SK-N-SH (cell line): ENCODE data around the gene TMED6.

Experiments
- EP300 ChIP-seq, 2 experiments: IDR thresholded peaks; 2 replicates each; pipeline versions ENCODE4 v1.4.0 to v1.6.1; 2012; ENCODE audit warnings: borderline replicate concordance in 1 of 2, low read depth in 1 of 2, low read length in 1 of 2
- GATA2 ChIP-seq: sonication (generic); formaldehyde crosslinking; IDR thresholded peaks from 2 replicates; pipeline ENCODE4 v1.5.0; 2020; ENCODE audit warnings: mild to moderate bottlenecking, missing genetic modification reagents
- JUND ChIP-seq: IDR thresholded peaks from 2 replicates; pipeline ENCODE4 v1.4.0; 2012
- MEF2A ChIP-seq: IDR thresholded peaks from 2 replicates; pipeline ENCODE4 v1.4.0; 2012; ENCODE audit warnings: low read depth, borderline replicate concordance
- POLR2AphosphoS5 ChIP-seq: IDR thresholded peaks from 2 replicates; pipeline ENCODE4 v1.6.1; 2012; ENCODE audit warnings: low read depth, low read length
- SIN3A ChIP-seq: IDR thresholded peaks from 2 replicates; pipeline ENCODE4 v1.6.1; 2012; ENCODE audit warnings: low read depth, mild to moderate bottlenecking, low read length, moderate library complexity, borderline replicate concordance
- TCF12 ChIP-seq: IDR thresholded peaks from 2 replicates; pipeline ENCODE4 v1.4.0; 2012
- YY1 ChIP-seq: IDR thresholded peaks from 2 replicates; pipeline ENCODE4 v1.4.0; 2012; ENCODE audit warnings: low read depth, mild to moderate bottlenecking
- TF ChIP-seq, protein P1 (sequence below): IDR thresholded peaks from 2 replicates; pipeline ENCODE4 v1.6.1; 2012; ENCODE audit warnings: mild to moderate bottlenecking, low read depth, low read length, moderate library complexity
- TF ChIP-seq, protein P2 (sequence below): fragments of 200-600 bp; sonication (generic); IDR thresholded peaks from 2 replicates; pipeline ENCODE4 v1.6.1; 2017; ENCODE audit warnings: antibody characterized with exemption, mild to moderate bottlenecking, moderate library complexity
- TF ChIP-seq, protein P3 (sequence below): IDR thresholded peaks from 2 replicates; pipeline ENCODE4 v1.4.0; 2012; ENCODE audit warnings: low read depth

GRCh38 chr16:69324013-69324531 lies 27.5 kb downstream of the TMED6 start:
- TF ChIP-seq, protein P1, sequence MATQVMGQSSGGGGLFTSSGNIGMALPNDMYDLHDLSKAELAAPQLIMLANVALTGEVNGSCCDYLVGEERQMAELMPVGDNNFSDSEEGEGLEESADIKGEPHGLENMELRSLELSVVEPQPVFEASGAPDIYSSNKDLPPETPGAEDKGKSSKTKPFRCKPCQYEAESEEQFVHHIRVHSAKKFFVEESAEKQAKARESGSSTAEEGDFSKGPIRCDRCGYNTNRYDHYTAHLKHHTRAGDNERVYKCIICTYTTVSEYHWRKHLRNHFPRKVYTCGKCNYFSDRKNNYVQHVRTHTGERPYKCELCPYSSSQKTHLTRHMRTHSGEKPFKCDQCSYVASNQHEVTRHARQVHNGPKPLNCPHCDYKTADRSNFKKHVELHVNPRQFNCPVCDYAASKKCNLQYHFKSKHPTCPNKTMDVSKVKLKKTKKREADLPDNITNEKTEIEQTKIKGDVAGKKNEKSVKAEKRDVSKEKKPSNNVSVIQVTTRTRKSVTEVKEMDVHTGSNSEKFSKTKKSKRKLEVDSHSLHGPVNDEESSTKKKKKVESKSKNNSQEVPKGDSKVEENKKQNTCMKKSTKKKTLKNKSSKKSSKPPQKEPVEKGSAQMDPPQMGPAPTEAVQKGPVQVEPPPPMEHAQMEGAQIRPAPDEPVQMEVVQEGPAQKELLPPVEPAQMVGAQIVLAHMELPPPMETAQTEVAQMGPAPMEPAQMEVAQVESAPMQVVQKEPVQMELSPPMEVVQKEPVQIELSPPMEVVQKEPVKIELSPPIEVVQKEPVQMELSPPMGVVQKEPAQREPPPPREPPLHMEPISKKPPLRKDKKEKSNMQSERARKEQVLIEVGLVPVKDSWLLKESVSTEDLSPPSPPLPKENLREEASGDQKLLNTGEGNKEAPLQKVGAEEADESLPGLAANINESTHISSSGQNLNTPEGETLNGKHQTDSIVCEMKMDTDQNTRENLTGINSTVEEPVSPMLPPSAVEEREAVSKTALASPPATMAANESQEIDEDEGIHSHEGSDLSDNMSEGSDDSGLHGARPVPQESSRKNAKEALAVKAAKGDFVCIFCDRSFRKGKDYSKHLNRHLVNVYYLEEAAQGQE = no peak
- TF ChIP-seq, protein P2, sequence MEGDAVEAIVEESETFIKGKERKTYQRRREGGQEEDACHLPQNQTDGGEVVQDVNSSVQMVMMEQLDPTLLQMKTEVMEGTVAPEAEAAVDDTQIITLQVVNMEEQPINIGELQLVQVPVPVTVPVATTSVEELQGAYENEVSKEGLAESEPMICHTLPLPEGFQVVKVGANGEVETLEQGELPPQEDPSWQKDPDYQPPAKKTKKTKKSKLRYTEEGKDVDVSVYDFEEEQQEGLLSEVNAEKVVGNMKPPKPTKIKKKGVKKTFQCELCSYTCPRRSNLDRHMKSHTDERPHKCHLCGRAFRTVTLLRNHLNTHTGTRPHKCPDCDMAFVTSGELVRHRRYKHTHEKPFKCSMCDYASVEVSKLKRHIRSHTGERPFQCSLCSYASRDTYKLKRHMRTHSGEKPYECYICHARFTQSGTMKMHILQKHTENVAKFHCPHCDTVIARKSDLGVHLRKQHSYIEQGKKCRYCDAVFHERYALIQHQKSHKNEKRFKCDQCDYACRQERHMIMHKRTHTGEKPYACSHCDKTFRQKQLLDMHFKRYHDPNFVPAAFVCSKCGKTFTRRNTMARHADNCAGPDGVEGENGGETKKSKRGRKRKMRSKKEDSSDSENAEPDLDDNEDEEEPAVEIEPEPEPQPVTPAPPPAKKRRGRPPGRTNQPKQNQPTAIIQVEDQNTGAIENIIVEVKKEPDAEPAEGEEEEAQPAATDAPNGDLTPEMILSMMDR = no peak
- no peak for TF ChIP-seq GATA2
- TF ChIP-seq SIN3A = no peak
- no peak for TF ChIP-seq JUND
- TF ChIP-seq, protein P3, sequence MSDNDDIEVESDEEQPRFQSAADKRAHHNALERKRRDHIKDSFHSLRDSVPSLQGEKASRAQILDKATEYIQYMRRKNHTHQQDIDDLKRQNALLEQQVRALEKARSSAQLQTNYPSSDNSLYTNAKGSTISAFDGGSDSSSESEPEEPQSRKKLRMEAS = no peak
- no peak for TF ChIP-seq TCF12
- TF ChIP-seq YY1 = no peak
- no peak for TF ChIP-seq MEF2A
- no peak for TF ChIP-seq POLR2AphosphoS5
- no peak for TF ChIP-seq EP300 (IDR thresholded peaks at IDR 0.05; ENCODE audit: borderline replicate concordance in 1 of 2, low read depth in 1 of 2, low read length in 1 of 2)
